Activated T-helper 17 cell treated with anti-CD3 and anti-CD28 coated beads, Interleukin-2, amount 50 U/mL, for 72 hours (primary cell): Measurements from ENCODE around the gene GGTLC2. TPM values are rescaled to one million over a fixed set of nuclear protein-coding genes. Genes with fewer than 3 reads are reported as not detected.
"Not testable (repeated sequence)": the region's sequence is repeated elsewhere in the genome, so short reads cannot be mapped to it uniquely, and the experiment has no call there.

Experiments
- ATAC-seq: fragments of 150-1000 bp; cut with Tn5 transposase; replicated peaks from 2 replicates; pipeline ENCODE4 v1.10.0; 2021; ENCODE audit warnings: mild to moderate bottlenecking, moderate library complexity
- H3K27ac Mint-ChIP-seq: one replicate; pipeline ENCODE4 v1.8.0; 2022; ENCODE audit warnings: mixed read lengths
- H3K27me3 Mint-ChIP-seq: one replicate; pipeline ENCODE4 v1.8.0; 2022; ENCODE audit warnings: mixed read lengths
- H3K36me3 Mint-ChIP-seq: one replicate; pipeline ENCODE4 v1.8.0; 2022; ENCODE audit warnings: low read depth, mild to moderate bottlenecking, mixed read lengths
- H3K4me1 Mint-ChIP-seq: one replicate; pipeline ENCODE4 v1.8.0; 2022; ENCODE audit warnings: mixed read lengths
- H3K4me3 Mint-ChIP-seq: one replicate; pipeline ENCODE4 v1.8.0; 2022; ENCODE audit warnings: mild to moderate bottlenecking, mixed read lengths
- H3K9me3 Mint-ChIP-seq: one replicate; pipeline ENCODE4 v1.8.0; 2022; ENCODE audit warnings: mixed read lengths
- total RNA-seq, 2 donors: library from RNA; stranded (reverse); gene quantifications; one replicate each; pipeline ENCODE4 v1.2.3, GENCODE V29; 2022

Gene GGTLC2
- total RNA-seq, 2 donors from 2014 or later, result not detected

- H3K27me3 Mint-ChIP-seq, H3K4me3 Mint-ChIP-seq, H3K36me3 Mint-ChIP-seq, ATAC-seq, H3K4me1 Mint-ChIP-seq, H3K9me3 Mint-ChIP-seq, H3K27ac Mint-ChIP-seq: not testable (repeated sequence)
Measured at GRCh38 chr22:22650803-22651515, 6.5 kb downstream of the GGTLC2 start.

- not testable (repeated sequence) for H3K4me1 Mint-ChIP-seq, H3K4me3 Mint-ChIP-seq, H3K9me3 Mint-ChIP-seq, H3K27me3 Mint-ChIP-seq, H3K36me3 Mint-ChIP-seq, H3K27ac Mint-ChIP-seq, ATAC-seq
Measured at GRCh38 chr22:22651593-22651992, 7.2 kb downstream of the GGTLC2 start.

DNA sequence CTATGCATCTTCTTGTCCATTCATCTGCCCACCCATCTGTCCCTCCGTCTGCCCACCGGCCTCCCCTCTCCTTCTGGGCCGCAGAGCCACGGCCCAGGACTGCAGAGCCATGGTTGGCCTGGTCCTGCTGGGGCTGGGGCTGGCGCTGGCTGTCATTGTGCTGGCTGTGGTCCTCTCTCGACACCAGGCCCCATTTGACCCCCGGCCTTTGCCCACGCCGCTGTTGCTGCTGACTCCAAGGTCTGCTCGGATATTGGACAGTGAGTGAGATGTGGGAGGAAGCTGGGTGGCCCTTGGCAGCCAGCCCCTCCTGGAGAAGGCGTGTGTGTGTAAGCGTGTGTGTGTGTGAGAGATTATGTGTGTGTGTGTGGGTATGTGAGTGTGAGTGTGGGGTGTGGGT lies 7.7 kb downstream of the GGTLC2 start:
- not testable (repeated sequence) for ATAC-seq, H3K27me3 Mint-ChIP-seq

GRCh38 chr22:22652573-22652972 lies 8.2 kb downstream of the GGTLC2 start:
- H3K4me1 Mint-ChIP-seq, ATAC-seq, H3K36me3 Mint-ChIP-seq, H3K27me3 Mint-ChIP-seq, H3K9me3 Mint-ChIP-seq, H3K4me3 Mint-ChIP-seq, H3K27ac Mint-ChIP-seq: not testable (repeated sequence)

More for the DNA sequence above, 7.7 kb downstream of the GGTLC2 start:
- not testable (repeated sequence) for H3K9me3 Mint-ChIP-seq, H3K4me3 Mint-ChIP-seq, H3K27ac Mint-ChIP-seq, H3K36me3 Mint-ChIP-seq, H3K4me1 Mint-ChIP-seq

- H3K36me3 Mint-ChIP-seq, H3K27me3 Mint-ChIP-seq, H3K4me1 Mint-ChIP-seq, H3K27ac Mint-ChIP-seq, H3K9me3 Mint-ChIP-seq, ATAC-seq, H3K4me3 Mint-ChIP-seq: not testable (repeated sequence)
Measured at GRCh38 chr22:22653677-22654381, 9.4 kb downstream of the GGTLC2 start.

- ATAC-seq, result no peak
Measured at GRCh38 chr22:22655452-22656290, 11.3 kb downstream of the GGTLC2 start.

GRCh38 chr22:22657712-22658111 lies 13.3 kb downstream of the GGTLC2 start:
- H3K27me3 Mint-ChIP-seq, result no peaks in the 10 kb centered on the region
- H3K4me1 Mint-ChIP-seq, result peaks cover under 1% of the 10 kb centered on the region
- H3K9me3 Mint-ChIP-seq, result no peaks in the 10 kb centered on the region
- no peak overlapping the region for H3K27ac Mint-ChIP-seq
- H3K4me3 Mint-ChIP-seq, result no peak overlapping the region
- no peak for ATAC-seq
- H3K36me3 Mint-ChIP-seq, result no peaks in the 10 kb centered on the region

More at GRCh38 chr22:22655452-22656290, 11.3 kb downstream of the GGTLC2 start:
- H3K27ac Mint-ChIP-seq, result no peak overlapping the region
- H3K36me3 Mint-ChIP-seq, result no peaks in the 10 kb centered on the region
- no peaks in the 10 kb centered on the region for H3K9me3 Mint-ChIP-seq
- no peak overlapping the region for H3K4me3 Mint-ChIP-seq
- H3K27me3 Mint-ChIP-seq, result no peaks in the 10 kb centered on the region
- H3K4me1 Mint-ChIP-seq, result peaks cover 5% of the 10 kb centered on the region

- H3K4me1 Mint-ChIP-seq, result no peaks in the 10 kb centered on the region
- no peak for ATAC-seq
- no peaks in the 10 kb centered on the region for H3K9me3 Mint-ChIP-seq
- no peak overlapping the region for H3K4me3 Mint-ChIP-seq
- H3K36me3 Mint-ChIP-seq, result no peaks in the 10 kb centered on the region
- H3K27ac Mint-ChIP-seq, result no peak overlapping the region
- H3K27me3 Mint-ChIP-seq, result no peaks in the 10 kb centered on the region
Measured at GRCh38 chr22:22661275-22661674, 16.9 kb downstream of the GGTLC2 start.

DNA sequence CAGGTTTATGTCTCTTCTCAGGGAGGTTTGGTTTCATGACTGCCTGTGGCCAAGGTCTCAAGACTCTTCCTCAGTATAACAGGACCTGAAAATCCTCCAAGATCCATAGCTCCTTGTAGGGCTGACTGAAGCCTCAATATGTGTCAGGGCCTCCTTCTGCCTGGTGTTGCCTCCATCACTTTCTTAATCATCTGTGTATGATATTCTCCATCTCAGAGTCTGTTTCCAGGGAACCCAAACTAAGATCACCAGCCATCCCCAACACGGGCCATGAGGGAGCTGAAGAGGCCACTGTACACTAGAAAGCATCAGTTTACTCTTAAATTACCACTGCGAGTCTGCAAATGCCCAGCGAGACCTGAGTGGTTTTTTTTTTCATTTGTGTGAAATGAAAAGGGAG lies 17.7 kb downstream of the GGTLC2 start:
- Mint-ChIP-seq H3K4me3 (no peak overlapping the region), H3K27ac (no peak overlapping the region), H3K36me3 (no peaks in the 10 kb centered on the region), H3K27me3 (no peaks in the 10 kb centered on the region), H3K4me1 (no peaks in the 10 kb centered on the region), H3K9me3 (no peaks in the 10 kb centered on the region)
- no peak for ATAC-seq

DNA sequence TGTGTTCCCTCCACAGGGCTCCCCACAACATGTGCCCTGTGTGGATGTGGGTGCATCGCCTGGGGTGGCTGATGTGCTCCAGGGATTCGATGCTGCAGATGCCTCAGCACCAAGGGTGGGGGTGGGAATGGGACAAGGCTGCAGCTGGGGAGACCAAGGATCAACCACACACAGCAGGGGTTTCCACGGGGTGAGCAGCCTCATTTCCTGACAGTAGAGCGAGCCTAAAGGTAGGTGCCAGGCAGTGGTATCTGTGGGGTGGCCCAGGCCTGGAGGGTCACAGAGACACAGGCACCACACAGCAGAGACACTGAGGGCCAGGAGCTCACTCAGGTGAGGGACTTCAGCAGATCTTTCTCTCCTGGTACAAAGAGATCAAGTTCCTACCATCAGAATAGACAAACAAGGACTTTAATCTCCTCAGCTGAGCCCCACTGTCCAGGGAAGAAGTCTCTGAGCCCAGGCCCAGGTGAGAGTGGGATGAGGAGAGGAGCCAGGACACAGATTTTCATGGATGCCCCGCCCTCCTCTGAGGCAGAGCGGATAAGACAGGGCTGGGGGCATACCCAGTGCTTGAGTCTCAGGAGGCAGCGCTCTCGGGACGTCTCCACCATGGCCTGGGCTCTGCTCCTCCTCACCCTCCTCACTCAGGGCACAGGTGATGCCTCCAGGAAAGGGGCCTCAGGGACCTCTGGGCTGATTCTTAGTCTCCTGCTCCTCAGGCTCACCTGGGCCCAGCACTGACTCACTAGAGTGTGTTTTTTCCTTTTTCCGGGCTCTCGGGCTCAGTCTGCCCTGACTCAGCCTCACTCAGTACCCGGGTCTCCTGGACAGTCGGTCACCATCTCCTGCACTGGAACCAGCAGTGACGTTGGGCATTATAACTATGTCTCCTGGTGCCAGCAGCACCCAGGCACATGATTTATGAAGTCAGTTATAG lies 19.7 kb downstream of the GGTLC2 start:
- Mint-ChIP-seq H3K27ac (no peak overlapping the region), H3K4me3 (no peak overlapping the region), H3K36me3 (no peaks in the 10 kb centered on the region), H3K27me3 (no peaks in the 10 kb centered on the region), H3K9me3 (no peaks in the 10 kb centered on the region), H3K4me1 (no peaks in the 10 kb centered on the region)
- no peak for ATAC-seq

DNA sequence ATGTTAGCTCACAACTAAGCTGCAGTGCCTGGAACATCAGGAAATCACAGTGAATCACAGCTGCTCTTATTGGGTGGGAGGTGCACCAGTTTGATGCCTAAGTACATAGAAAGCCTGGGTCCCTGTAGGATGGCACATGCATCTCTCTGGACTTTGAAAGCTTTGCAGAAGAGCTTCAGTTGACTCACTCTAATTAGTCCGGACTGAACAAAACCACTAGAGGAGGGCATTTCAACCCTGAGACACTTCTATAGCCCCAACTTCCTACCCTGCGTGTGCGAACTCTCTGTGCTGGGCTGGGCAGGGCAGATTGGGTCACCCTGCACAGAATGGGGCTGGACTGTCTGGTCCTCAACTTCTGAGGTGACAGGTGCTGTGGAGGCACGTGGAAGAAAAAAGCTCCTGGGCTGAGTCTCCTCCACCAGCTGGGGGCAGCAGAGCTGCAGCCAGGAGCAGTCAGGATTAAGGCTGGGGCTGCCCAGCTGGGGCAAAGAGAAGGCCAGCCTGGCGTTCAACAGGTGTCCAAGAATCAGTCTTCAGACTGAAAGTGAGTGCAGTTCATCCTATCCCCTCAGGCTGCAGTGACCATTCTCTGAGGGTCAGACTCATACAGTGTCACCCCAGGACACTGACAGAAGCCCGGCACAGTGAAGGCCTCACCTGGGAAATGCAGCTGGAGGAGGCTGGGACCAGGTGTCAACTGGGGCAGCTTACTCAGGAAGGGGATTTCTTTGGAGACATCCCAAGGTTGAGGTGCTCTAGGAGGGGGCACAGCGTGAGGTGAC lies 22.1 kb downstream of the GGTLC2 start:
- Mint-ChIP-seq H3K27me3 (peaks cover 9% of the 10 kb centered on the region), H3K4me3 (no peak overlapping the region), H3K4me1 (no peaks in the 10 kb centered on the region), H3K9me3 (no peaks in the 10 kb centered on the region), H3K27ac (no peak overlapping the region), H3K36me3 (no peaks in the 10 kb centered on the region)
- peak; percentile 40 for ATAC-seq

- H3K27ac Mint-ChIP-seq, result no peak overlapping the region
- no peaks in the 10 kb centered on the region for H3K9me3 Mint-ChIP-seq
- H3K4me3 Mint-ChIP-seq, result no peak overlapping the region
- peaks cover 19% of the 10 kb centered on the region for H3K27me3 Mint-ChIP-seq
- ATAC-seq, result no peak
- H3K4me1 Mint-ChIP-seq, result no peaks in the 10 kb centered on the region
- H3K36me3 Mint-ChIP-seq, result no peaks in the 10 kb centered on the region
Measured at GRCh38 chr22:22667966-22668880, 23.8 kb downstream of the GGTLC2 start.
